Thyroid gland (tissue), 4 donors: ENCODE data around the gene LMO7. TPM values are rescaled to one million over a fixed set of nuclear protein-coding genes. Genes with fewer than 3 reads are reported as not detected.
A peak's percentile ranks its signal among the peaks of the same experiment; 100 is the strongest.

ENCODE experiments used
- DNase-seq, 2 donors: peaks; one replicate each; pipeline ENCODE4 v3.0.0-alpha.2; 2019
- H3K27ac ChIP-seq, 3 donors: fragments of 200-600 bp; sonication (generic); 1 replicate in 2 of 3; 2 replicates in 1 of 3; pipeline ENCODE4 v1.5.1; 2016 to 2019; ENCODE audit warnings: mild to moderate bottlenecking in 1 of 3, moderate library complexity in 1 of 3
- H3K27me3 ChIP-seq: fragments of 200-600 bp; sonication (generic); one replicate; pipeline ENCODE4 v1.5.1; 2019
- H3K36me3 ChIP-seq, 2 donors: fragments of 200-600 bp; sonication (generic); one replicate each; pipeline ENCODE4 v1.5.1; 2016 to 2019
- H3K4me1 ChIP-seq, 2 donors: fragments of 200-600 bp; sonication (generic); one replicate each; pipeline ENCODE4 v1.5.1; 2017 to 2019
- H3K4me3 ChIP-seq, 3 donors: fragments of 200-600 bp; sonication (generic); replicated peaks in 1 of 3; 1 replicate in 2 of 3; 2 replicates in 1 of 3; pipeline ENCODE4 v1.5.1; 2016; ENCODE audit warnings: mild to moderate bottlenecking in 1 of 3
- H3K9me3 ChIP-seq: fragments of 200-600 bp; sonication (generic); one replicate; pipeline ENCODE4 v1.5.1; 2017
- CTCF ChIP-seq, 6 experiments: fragments of 200-600 bp in 3 of 6; fragments of 450-650 bp in 3 of 6; sonication (generic) in 3 of 6; IDR thresholded peaks; one replicate each; pipeline ENCODE4 v1.5.1; 2016 to 2019; ENCODE audit warnings: antibody characterized with exemption in 6 of 6, mild to moderate bottlenecking in 2 of 6, inconsistent platforms in 1 of 6, moderate library complexity in 1 of 6
- POLR2A ChIP-seq, 2 donors: fragments of 450-650 bp; IDR thresholded peaks; one replicate each; pipeline ENCODE4 v1.6.1; 2017; ENCODE audit warnings: antibody characterized with exemption in 2 of 2, mild to moderate bottlenecking in 2 of 2, moderate library complexity in 1 of 2
- WGBS, 2 donors: methylation state at CpG; one replicate each; pipeline ENCODE4 v1.1.5; 2017; 5-methylcytosine and 5-hydroxymethylcytosine counted together
- intact Hi-C: fragments of 100-400 bp; cut with DNase I; formaldehyde crosslinking; loops from one replicate; pipeline ENCODE4 v1.15.1; 2023
- total RNA-seq, 4 donors: library from RNA; depleted of rRNA; stranded (reverse); fragments of >200 nt; gene quantifications; one replicate each; pipeline ENCODE4 v1.2.3, GENCODE V29; 2016

The LMO7 gene
- total RNA-seq, 4 donors from 2014 or later: 129 to 218 (median 185) TPM

GRCh38 chr13:75643693-75644092 is 7.6 kb downstream of the LMO7 start:
- no peaks in the 10 kb centered on the region for H3K27me3 ChIP-seq
- peak overlapping the region; percentile 62 to 95 (median 71) for H3K27ac ChIP-seq
- peaks cover 49 to 83% of the 10 kb centered on the region in 2 donors for H3K4me1 ChIP-seq
- no peaks in the 10 kb centered on the region for H3K36me3 ChIP-seq
- DNase-seq: no peak
- TF ChIP-seq CTCF (IDR thresholded peaks at IDR 0.05) (no peak), POLR2A (IDR thresholded peaks at IDR 0.05) (no peak)
- intact Hi-C loops: no loop called here
- H3K9me3 ChIP-seq: no peaks in the 10 kb centered on the region
- H3K4me3 ChIP-seq: no peak overlapping the region

- intact Hi-C loops: no loop called here
- Histone ChIP-seq H3K4me3 (no peak overlapping the region), H3K4me1 (peaks cover 49 to 80% of the 10 kb centered on the region in 2 donors), H3K9me3 (no peaks in the 10 kb centered on the region), H3K27me3 (no peaks in the 10 kb centered on the region), H3K27ac (peak overlapping the region; percentile 62 to 95 (median 85)), H3K36me3 (no peaks in the 10 kb centered on the region)
- DNase-seq: no peak
- WGBS, 2 donors: 94 to 98% methylated on average over 3 of the region's 3 CpGs
- TF ChIP-seq CTCF (IDR thresholded peaks at IDR 0.05): no peak
Observed at GRCh38 chr13:75645141-75645540, 9.0 kb downstream of the LMO7 start.

DNA sequence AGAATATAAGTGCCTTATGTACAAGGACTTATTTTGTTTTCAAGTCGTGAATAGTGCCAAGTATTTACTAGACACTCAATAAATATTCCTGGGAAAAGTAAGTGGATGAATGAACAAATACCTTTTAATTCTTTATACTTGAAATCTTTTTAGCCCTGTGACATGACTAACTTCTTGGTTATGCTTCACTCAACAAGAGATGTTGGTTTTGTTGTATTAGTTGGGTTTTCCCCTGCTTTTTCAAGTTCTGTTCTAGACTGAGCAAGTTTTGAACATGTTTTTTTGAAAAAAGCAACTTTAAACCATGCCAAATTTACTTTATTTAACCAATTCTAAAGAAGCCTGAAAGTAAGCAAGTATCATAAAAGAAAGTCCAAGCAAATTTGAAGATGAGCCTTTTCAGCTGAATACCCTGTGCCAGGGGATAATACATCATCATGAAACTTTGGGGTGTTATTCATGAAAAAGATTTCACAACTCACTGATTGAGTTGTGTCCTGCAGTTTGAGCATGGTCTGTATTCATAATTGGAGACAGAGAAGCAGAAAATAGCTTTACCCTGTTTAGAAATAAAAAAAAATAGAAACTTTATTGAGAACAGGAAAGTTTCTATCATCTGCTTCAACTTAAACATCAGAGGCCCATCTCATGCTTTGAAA is 11.1 kb downstream of the LMO7 start:
- 28 to 44% methylated on average over 1 of the region's 1 CpG for WGBS, 2 donors

DNA sequence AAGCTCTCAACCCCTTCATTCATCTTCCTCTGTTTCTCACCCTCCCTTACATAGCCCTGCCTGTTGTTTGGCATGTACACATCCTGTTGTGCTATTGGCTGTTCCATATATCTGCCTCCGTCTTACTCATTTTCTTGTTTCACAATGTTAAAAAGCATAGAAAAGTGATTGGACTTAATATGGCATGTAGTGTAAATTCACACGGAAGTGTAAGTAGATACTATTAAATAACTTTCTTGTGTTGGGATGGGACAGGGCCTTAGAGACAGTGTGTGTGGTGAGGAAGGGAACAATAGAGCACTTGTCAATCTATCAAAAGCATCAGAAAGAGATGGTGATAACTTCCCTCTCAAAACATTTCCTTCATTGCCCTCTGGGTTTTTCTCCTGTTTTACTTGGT is 12.3 kb downstream of the LMO7 start:
- Histone ChIP-seq H3K4me1 (peaks cover 35 to 64% of the 10 kb centered on the region in 2 donors), H3K36me3 (no peaks in the 10 kb centered on the region), H3K27ac (peak overlapping the region; percentile 65 to 95 (median 85)), H3K9me3 (no peaks in the 10 kb centered on the region), H3K27me3 (no peaks in the 10 kb centered on the region), H3K4me3 (no peak overlapping the region)
- intact Hi-C loops: no loop called here
- no peak for DNase-seq
- TF ChIP-seq POLR2A (IDR thresholded peaks at IDR 0.05) (no peak), CTCF (IDR thresholded peaks at IDR 0.05) (no peak)
- 92 to 97% methylated on average over 2 of the region's 2 CpGs for WGBS, 2 donors

More for the DNA sequence above, 11.1 kb downstream of the LMO7 start:
- peaks cover 43 to 74% of the 10 kb centered on the region in 2 donors for H3K4me1 ChIP-seq
- intact Hi-C loops: no loop called here
- no peak for DNase-seq
- no peaks in the 10 kb centered on the region for H3K36me3 ChIP-seq
- H3K27me3 ChIP-seq: no peaks in the 10 kb centered on the region
- TF ChIP-seq CTCF (IDR thresholded peaks at IDR 0.05) (no peak), POLR2A (IDR thresholded peaks at IDR 0.05) (no peak)
- no peaks in the 10 kb centered on the region for H3K9me3 ChIP-seq
- peak overlapping the region; percentile 78 to 95 (median 85) for H3K27ac ChIP-seq
- no peak overlapping the region for H3K4me3 ChIP-seq

DNA sequence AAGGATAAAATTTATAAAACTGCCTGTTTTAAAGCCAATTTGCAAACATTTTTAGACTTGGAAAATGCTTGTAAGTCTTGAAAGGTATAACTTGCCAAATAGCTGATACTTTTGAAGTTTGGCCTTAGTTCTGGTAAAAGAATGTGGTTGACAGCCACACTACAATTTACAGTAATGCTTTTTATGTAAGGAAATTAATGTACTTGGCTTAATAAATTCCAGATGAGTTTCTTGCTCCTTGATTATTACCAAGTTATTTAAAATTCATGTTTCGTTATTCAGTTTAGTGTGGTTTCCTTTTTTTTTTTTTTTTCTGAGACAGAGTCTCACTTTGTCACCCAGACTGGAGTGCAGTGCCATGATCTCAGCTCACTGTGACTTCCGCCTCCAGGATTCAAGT is 14.9 kb downstream of the LMO7 start:
- Histone ChIP-seq H3K27ac (peak overlapping the region in 1 of 3 donors; percentile 95), H3K4me3 (no peak overlapping the region), H3K9me3 (no peaks in the 10 kb centered on the region), H3K4me1 (peaks cover 12 to 43% of the 10 kb centered on the region in 2 donors), H3K27me3 (no peaks in the 10 kb centered on the region), H3K36me3 (no peaks in the 10 kb centered on the region)
- intact Hi-C loops: no loop called here
- 76 to 91% methylated on average over 2 of the region's 2 CpGs for WGBS, 2 donors
- DNase-seq: no peak
- TF ChIP-seq CTCF (IDR thresholded peaks at IDR 0.05) (no peak), POLR2A (IDR thresholded peaks at IDR 0.05) (no peak)
